HEK293T (cell line): ENCODE data around the gene RNU7-1.
A peak's percentile ranks its signal among the peaks of the same experiment; 100 is the strongest.

Experiments
- CTCF ChIA-PET: fragments of 350-600 bp; formaldehyde crosslinking; extraction: SDS; loops from one replicate; lab custom pipeline; 2021; ENCODE audit warnings: antibody characterized with exemption, inconsistent platforms; lab: Yijun Ruan, JAX
- POLR2A ChIA-PET: fragments of 350-600 bp; formaldehyde crosslinking; extraction: SDS; loops from one replicate; lab custom pipeline; 2020; ENCODE audit warnings: antibody characterized with exemption, inconsistent platforms; lab: Yijun Ruan, JAX
- DNase-seq: peaks from one replicate; pipeline ENCODE4 v3.0.0; 2012; ENCODE audit warnings: mixed read lengths; ENCODE audit errors: extremely low spot score
- ARNT ChIP-seq: fragments of 450-650 bp; IDR thresholded peaks from 2 replicates; pipeline ENCODE4 v1.6.1; 2017; ENCODE audit warnings: mild to moderate bottlenecking
- BHLHE40 ChIP-seq: fragments of 450-650 bp; IDR thresholded peaks from 2 replicates; pipeline ENCODE4 v1.6.1; 2016; ENCODE audit warnings: mild to moderate bottlenecking, moderate library complexity, borderline replicate concordance
- CTBP1 ChIP-seq: fragments of 450-650 bp; IDR thresholded peaks from 2 replicates; pipeline ENCODE4 v1.6.1; 2016; ENCODE audit warnings: borderline replicate concordance
- ELF4 ChIP-seq: fragments of 450-650 bp; IDR thresholded peaks from 2 replicates; pipeline ENCODE4 v1.6.1; 2017; ENCODE audit warnings: antibody characterized with exemption
- FOXA1 ChIP-seq: fragments of 450-650 bp; IDR thresholded peaks from 2 replicates; pipeline ENCODE4 v1.6.1; 2016; ENCODE audit warnings: mild to moderate bottlenecking
- FOXK2 ChIP-seq: fragments of 450-650 bp; IDR thresholded peaks from 2 replicates; pipeline ENCODE4 v1.6.1; 2016; ENCODE audit warnings: mild to moderate bottlenecking
- FOXM1 ChIP-seq: fragments of 450-650 bp; IDR thresholded peaks from 2 replicates; pipeline ENCODE4 v1.6.1; 2017; ENCODE audit warnings: mild to moderate bottlenecking, borderline replicate concordance
- HDGF ChIP-seq: fragments of 450-650 bp; IDR thresholded peaks from 2 replicates; pipeline ENCODE4 v1.6.1; 2017; ENCODE audit warnings: antibody characterized with exemption, borderline replicate concordance
- L3MBTL2 ChIP-seq: fragments of 450-650 bp; conservative IDR thresholded peaks from 2 replicates; pipeline ENCODE4 v1.6.1; 2016; ENCODE audit warnings: mild to moderate bottlenecking
- LEF1 ChIP-seq: fragments of 450-650 bp; IDR thresholded peaks from 2 replicates; pipeline ENCODE4 v1.6.1; 2017; ENCODE audit warnings: mild to moderate bottlenecking, borderline replicate concordance
- NFRKB ChIP-seq: fragments of 450-650 bp; IDR thresholded peaks from 2 replicates; pipeline ENCODE4 v1.6.1; 2016; ENCODE audit warnings: mild to moderate bottlenecking, moderate library complexity
- PKNOX1 ChIP-seq: fragments of 450-650 bp; IDR thresholded peaks from 2 replicates; pipeline ENCODE4 v1.6.1; 2016
- SP1 ChIP-seq: fragments of 450-650 bp; IDR thresholded peaks from 2 replicates; pipeline ENCODE4 v1.6.1; 2017
- SUZ12 ChIP-seq: fragments of 450-650 bp; IDR thresholded peaks from 2 replicates; pipeline ENCODE4 v1.6.1; 2016; ENCODE audit warnings: mild to moderate bottlenecking
- TARDBP ChIP-seq: fragments of 450-650 bp; IDR thresholded peaks from 2 replicates; pipeline ENCODE4 v1.6.1; 2016
- ZNF384 ChIP-seq: fragments of 450-650 bp; IDR thresholded peaks from 2 replicates; pipeline ENCODE4 v1.6.1; 2016

RNU7-1 gene

GRCh38 chr12:6945613-6946012 lies 2.0 kb downstream of the RNU7-1 start:
- DNase-seq = no peak
- TF ChIP-seq FOXK2 (no peak), TARDBP (no peak), NFRKB (no peak), CTBP1 (no peak), FOXM1 (no peak), SUZ12 (no peak), ELF4 (no peak), ARNT (no peak), PKNOX1 (no peak), FOXA1 (no peak), BHLHE40 (no peak), ZNF384 (no peak), LEF1 (no peak), L3MBTL2 (no peak)
- ChIA-PET POLR2A (interaction anchor here (1.2 to 8.4 kb wide), 8 partner anchors 15 to 163 kb away, joined by 3 to 450 read pairs (median 26); partner anchors contain the start of genes C1RL, CDCA3, ENO2 and TPI1), CTCF (interaction anchor here (0.7 to 4.8 kb wide), 6 partner anchors 13 to 168 kb away, joined by 3 to 47 read pairs (median 8); no protein-coding TSS in a partner anchor)

DNA sequence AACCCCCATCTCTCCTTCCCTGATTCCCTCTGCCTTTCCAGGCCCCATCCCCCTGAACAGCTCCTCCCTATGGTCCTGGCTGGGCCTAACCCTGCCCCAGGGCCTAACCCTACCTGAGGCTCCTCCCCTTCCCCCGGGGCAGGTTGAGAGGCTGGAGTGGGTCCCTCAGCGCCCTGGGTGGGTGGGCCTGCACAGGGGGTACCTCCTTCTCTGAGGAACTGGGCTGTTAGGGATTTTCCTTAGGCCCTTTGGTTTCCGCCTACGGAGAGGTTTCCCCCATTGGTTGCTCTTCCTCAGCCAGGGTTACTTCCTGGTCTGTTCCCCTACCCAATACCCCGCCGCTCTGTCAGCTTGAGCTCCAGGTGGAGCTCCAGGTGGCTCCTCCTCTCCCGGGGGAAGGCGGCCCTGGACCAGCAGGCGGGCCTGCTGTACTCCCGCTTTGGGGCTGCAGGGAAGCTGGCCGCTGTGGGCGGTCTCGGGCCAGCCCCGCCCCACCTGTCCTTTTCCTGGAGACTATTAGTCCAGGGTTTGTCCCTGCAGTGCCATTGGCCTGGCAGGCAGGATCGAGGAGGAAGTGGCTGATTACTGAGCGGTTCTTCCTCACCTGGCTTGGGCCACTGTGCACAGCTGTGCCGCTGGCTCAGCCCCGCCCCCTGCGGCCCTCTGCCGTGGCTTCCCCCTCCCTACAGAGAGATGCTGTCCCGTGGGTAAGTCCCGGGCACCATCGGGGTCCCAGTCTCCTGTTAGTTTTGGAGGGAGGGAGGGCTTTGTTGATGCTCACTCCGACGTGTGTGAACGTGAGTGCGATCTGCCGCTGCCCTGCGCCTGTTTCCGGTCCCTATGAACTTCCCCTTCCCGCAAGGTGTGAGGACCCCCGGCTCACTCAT lies 2.7 kb downstream of the RNU7-1 start:
- TF ChIP-seq FOXA1 = no peak
- TF ChIP-seq TARDBP = no peak
- no peak for TF ChIP-seq ARNT
- TF ChIP-seq BHLHE40 = no peak
- TF ChIP-seq HDGF = no peak
- no peak for TF ChIP-seq PKNOX1
- TF ChIP-seq ZNF384 = no peak
- no peak for TF ChIP-seq CTBP1
- TF ChIP-seq LEF1 = no peak
- TF ChIP-seq NFRKB = no peak
- TF ChIP-seq FOXM1 = no peak
- TF ChIP-seq L3MBTL2 = no peak
- CTCF ChIA-PET = interaction anchor here (0.6 to 4.8 kb wide), 4 partner anchors 15 to 77 kb away, joined by 3 to 47 read pairs (median 13); no protein-coding TSS in a partner anchor
- DNase-seq = no peak
- POLR2A ChIA-PET = interaction anchor here (1.3 to 8.4 kb wide), 4 partner anchors 14 to 78 kb away, joined by 3 to 450 read pairs (median 34); partner anchors contain the start of gene TPI1

DNA sequence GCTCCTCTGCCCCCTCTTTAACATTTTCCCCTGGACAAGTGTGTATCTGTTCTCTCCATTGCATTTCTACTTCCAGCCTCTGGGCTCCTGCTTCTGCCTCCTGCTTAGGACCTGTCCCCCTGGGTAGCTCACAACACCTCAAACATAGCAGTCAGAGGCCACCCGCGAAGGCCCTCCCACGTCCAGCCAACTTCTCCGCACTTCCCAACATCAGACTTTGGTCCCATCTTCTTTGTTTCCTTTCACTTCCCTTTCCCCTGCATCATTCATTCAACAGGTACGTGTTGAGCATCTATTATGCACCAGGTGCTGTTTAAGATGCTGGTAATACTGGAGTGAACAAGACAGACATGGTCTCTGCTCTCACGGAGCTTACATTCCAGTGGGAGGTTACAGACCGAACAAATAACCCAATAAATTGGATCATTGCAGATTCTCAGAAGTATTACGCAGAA lies 3.3 kb downstream of the RNU7-1 start:
- no peak for DNase-seq
- no peak for TF ChIP-seq PKNOX1
- no peak for TF ChIP-seq FOXM1
- no peak for TF ChIP-seq ZNF384
- no peak for TF ChIP-seq NFRKB
- no peak for TF ChIP-seq LEF1
- no peak for TF ChIP-seq SP1
- no peak for TF ChIP-seq BHLHE40
- TF ChIP-seq FOXK2 = no peak
- no peak for TF ChIP-seq FOXA1
- TF ChIP-seq CTBP1 = no peak
- TF ChIP-seq ARNT = no peak
- no peak for TF ChIP-seq ELF4
- no peak for TF ChIP-seq HDGF
- TF ChIP-seq L3MBTL2 = no peak
- no peak for TF ChIP-seq SUZ12
- no peak for TF ChIP-seq TARDBP
- ChIA-PET CTCF (interaction anchor here (0.6 to 4.8 kb wide), 3 partner anchors 15 to 57 kb away, joined by 3 to 47 read pairs (median 23); no protein-coding TSS in a partner anchor), POLR2A (interaction anchor here (1.3 to 8.4 kb wide), 4 partner anchors 13 to 79 kb away, joined by 3 to 450 read pairs (median 34); partner anchors contain the start of gene TPI1)

DNA sequence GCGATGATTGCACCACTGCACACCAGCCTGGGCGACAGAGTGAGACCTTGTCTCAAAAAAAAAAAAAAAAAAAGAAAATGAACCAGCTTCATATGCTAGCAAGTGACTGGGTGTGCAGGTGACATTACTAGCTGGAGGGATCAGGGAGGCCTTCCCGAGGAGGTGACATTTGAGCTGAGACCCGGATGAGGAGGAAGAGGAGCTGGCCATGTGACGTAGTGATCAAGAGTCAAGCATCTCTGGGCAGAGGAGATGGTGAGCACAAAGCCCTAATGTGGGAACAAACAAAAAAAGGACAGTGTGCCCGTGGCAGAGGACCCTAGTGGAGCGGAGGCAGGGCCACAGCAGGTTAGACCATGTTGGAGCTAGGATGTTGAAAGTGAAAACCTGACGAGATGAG lies 4.0 kb downstream of the RNU7-1 start:
- no peak for DNase-seq
- ChIA-PET CTCF (interaction anchor here (4.8 kb wide), 1 partner anchor 14 kb away, joined by 47 read pairs; no protein-coding TSS in a partner anchor), POLR2A (interaction anchor here (1.3 to 8.4 kb wide), 3 partner anchors 13 to 80 kb away, joined by 3 to 450 read pairs (median 59); partner anchors contain the start of gene TPI1)
- TF ChIP-seq ELF4 (no peak), NFRKB (no peak), FOXK2 (no peak), FOXA1 (no peak), LEF1 (no peak), SUZ12 (no peak), L3MBTL2 (no peak), FOXM1 (no peak), PKNOX1 (no peak), TARDBP (no peak)

DNA sequence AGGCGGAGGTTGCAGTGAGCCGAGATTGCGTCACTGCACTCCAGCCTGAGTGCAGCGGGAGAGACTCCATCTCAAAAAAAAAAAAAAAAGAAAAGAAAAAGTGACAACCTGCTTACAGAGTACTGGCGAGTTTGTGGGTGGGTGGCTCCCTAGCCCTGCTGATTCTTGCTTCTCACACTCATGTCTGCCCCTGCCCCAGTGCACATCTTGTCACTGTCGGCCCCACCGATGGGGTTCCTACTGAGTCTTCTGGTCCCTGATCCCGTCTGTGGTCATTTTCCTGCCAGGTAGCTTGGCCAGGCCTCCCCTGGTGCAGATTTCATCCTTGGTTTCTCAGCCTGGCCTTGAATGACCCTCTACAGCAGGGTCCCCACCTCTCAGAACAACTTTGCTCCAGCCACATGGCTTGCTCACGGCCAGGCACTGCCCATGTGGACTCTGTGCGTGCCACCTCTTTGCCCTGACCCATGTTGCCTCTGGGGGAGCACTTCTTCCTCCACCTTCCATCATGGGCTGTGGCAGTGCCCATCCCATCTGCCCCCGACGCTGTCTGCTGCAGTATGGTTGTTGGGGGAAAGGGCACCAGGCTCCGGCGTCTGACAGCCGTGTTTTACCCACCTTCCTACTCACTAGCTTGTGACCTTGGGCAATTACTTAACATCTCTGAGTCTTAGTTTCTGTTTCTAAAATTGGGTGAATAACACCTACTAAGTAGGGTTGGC lies 5.4 kb downstream of the RNU7-1 start:
- TF ChIP-seq TARDBP (no peak), FOXA1 (no peak), ZNF384 (0 out of 2 replicates have a peak, but pooled peaks have one; percentile 12), SP1 (no peak)
- ChIA-PET POLR2A (interaction anchor here (0.8 to 8.4 kb wide), 3 partner anchors 8 to 11 kb away, joined by 3 to 450 read pairs (median 4); no protein-coding TSS in a partner anchor), CTCF (interaction anchor here (1.0 to 1.4 kb wide), 3 partner anchors 13 to 23 kb away, joined by 4 to 5 read pairs (median 5); no protein-coding TSS in a partner anchor)
- no peak for DNase-seq
